ENCODE measurements around the gene NOS1AP. TPM values are rescaled to one million over a fixed set of nuclear protein-coding genes. Genes with fewer than 3 reads are reported as not detected.

The NOS1AP gene
- total RNA-seq, 1 experiment from 2014 or later: 5.3 TPM

GRCh38 chr1:162085991-162086390 is 16.5 kb downstream of the NOS1AP start:
- POLR2A ChIA-PET: no interaction called here
- no peak for DNase-seq (ENCODE audit: low read depth, low spot score)

More at GRCh38 chr1:162085991-162086390, 16.5 kb downstream of the NOS1AP start:
- TF ChIP-seq FOSL1 (IDR thresholded peaks at IDR 0.05; ENCODE audit: low read depth) (no peak), ZNF274 (IDR thresholded peaks at IDR 0.05; ENCODE audit: low read depth, low read length) (no peak), JUND (IDR thresholded peaks at IDR 0.05) (no peak), CTCF (IDR thresholded peaks at IDR 0.05 in 2 of 3, conservative IDR thresholded peaks at IDR 0.05 in 1 of 3; ENCODE audit: borderline replicate concordance in 1 of 3, insufficient read depth in 1 of 3, low read depth in 2 of 3, low read length in 2 of 3) (no peak), EGR1 (IDR thresholded peaks at IDR 0.05; ENCODE audit: low read depth) (no peak), MAX (IDR thresholded peaks at IDR 0.05) (no peak), POLR2AphosphoS5 (IDR thresholded peaks at IDR 0.05; ENCODE audit: low read depth, low read length) (no peak), SP1 (IDR thresholded peaks at IDR 0.05; ENCODE audit: low read depth) (no peak), ZFX (IDR thresholded peaks at IDR 0.05) (no peak), EZH2 (IDR thresholded peaks at IDR 0.05) (no peak), ELF1 (IDR thresholded peaks at IDR 0.05; ENCODE audit: borderline replicate concordance, low read depth) (no peak), CBX3 (IDR thresholded peaks at IDR 0.05; ENCODE audit: low read depth) (no peak), CEBPB (IDR thresholded peaks at IDR 0.05; ENCODE audit: low read depth) (no peak), TCF7L2 (IDR thresholded peaks at IDR 0.05; ENCODE audit: borderline replicate concordance, extremely low read depth, insufficient read depth, insufficient read length) (no peak), REST (IDR thresholded peaks at IDR 0.05; ENCODE audit: low read depth) (no peak)
- Histone ChIP-seq H3K36me3 (ENCODE audit: control insufficient read depth in 1 of 2, insufficient read depth in 2 of 2, low read length in 2 of 2) (no peaks in the 10 kb centered on the region), H3K4me1 (ENCODE audit: control insufficient read depth in 1 of 2, insufficient read depth in 2 of 2, low read length in 2 of 2) (peaks cover 19 to 26% of the 10 kb centered on the region in 2 experiments), H4K20me1 (ENCODE audit: insufficient read depth) (no peaks in the 10 kb centered on the region), H3K27me3 (ENCODE audit: insufficient read depth, low read length) (no peaks in the 10 kb centered on the region), H3K9me3 (ENCODE audit: control insufficient read depth in 1 of 2, insufficient read depth in 1 of 2, low read depth in 1 of 2, low read length in 2 of 2) (no peaks in the 10 kb centered on the region), H3K9ac (ENCODE audit: low read length) (no peak overlapping the region), H3K79me2 (ENCODE audit: insufficient read depth, low read length) (no peaks in the 10 kb centered on the region), H3K4me2 (ENCODE audit: low read length) (no peak overlapping the region), H2AFZ (ENCODE audit: low read depth, low read length, poor library complexity, severe bottlenecking) (no peak overlapping the region), H3K27ac (ENCODE audit: low read depth, low read length) (no peak overlapping the region), H3K4me3 (replicated peaks in 1 of 2; ENCODE audit: low read depth in 1 of 2, low read length in 2 of 2) (no peak overlapping the region), H3K9me2 (ENCODE audit: insufficient read depth) (no peaks in the 10 kb centered on the region)
- CTCF ChIA-PET: interaction anchor here (1.1 kb wide), 1 partner anchor 43 kb away, joined by 3 read pairs; no protein-coding TSS in a partner anchor
- RAD21 ChIA-PET (ENCODE audit: low non-redundant PET in 1 of 2, low total read pairs in 2 of 2, uncharacterized antibody in 2 of 2, unreplicated experiment in 2 of 2): no interaction called here
- no TSS peak for BruUV-seq (replicated peaks)
- ATAC-seq: no peak
- intact Hi-C loops (cut with micrococcal nuclease): no loop called here
